GM18520 (cell line): Measurements from ENCODE around the gene KBTBD12.
"Not testable (repeated sequence)": the region's sequence is repeated elsewhere in the genome, so short reads cannot be mapped to it uniquely, and the experiment has no call there.

Experiments used
- ATAC-seq: cut with Tn5 transposase; IDR thresholded peaks from one replicate; pipeline ENCODE4 v1.9.1; 2021; ENCODE audit not compliant: unreplicated experiment

KBTBD12 gene

GRCh38 chr3:127902486-127902885 is 12.5 kb upstream of the KBTBD12 start:
- ATAC-seq, result no peak

GRCh38 chr3:127903611-127904375 is 11.2 kb upstream of the KBTBD12 start:
- ATAC-seq, result no peak

GRCh38 chr3:127905556-127905955 is 9.5 kb upstream of the KBTBD12 start:
- no peak for ATAC-seq

GRCh38 chr3:127906653-127907052 is 8.4 kb upstream of the KBTBD12 start:
- not testable (repeated sequence) for ATAC-seq

- no peak for ATAC-seq
Observed at GRCh38 chr3:127908202-127908601, 6.8 kb upstream of the KBTBD12 start.

GRCh38 chr3:127908951-127909350 is 6.1 kb upstream of the KBTBD12 start:
- ATAC-seq, result no peak

GRCh38 chr3:127909646-127910045 is 5.4 kb upstream of the KBTBD12 start:
- no peak for ATAC-seq

- ATAC-seq, result no peak
Observed at GRCh38 chr3:127911421-127911931, 3.6 kb upstream of the KBTBD12 start.

- ATAC-seq, result not testable (repeated sequence)
Observed at GRCh38 chr3:127913841-127914240, 1.2 kb upstream of the KBTBD12 start.

GRCh38 chr3:127914584-127914983 is 448 bp upstream of the KBTBD12 start:
- ATAC-seq, result no peak

- no peak for ATAC-seq
Observed at GRCh38 chr3:127915937-127916493, 983 bp downstream of the KBTBD12 start.

GRCh38 chr3:127920738-127921137 is 5.7 kb downstream of the KBTBD12 start:
- ATAC-seq, result no peak

GRCh38 chr3:127923611-127924010 is 8.6 kb downstream of the KBTBD12 start:
- ATAC-seq, result no peak

- ATAC-seq, result no peak
Observed at GRCh38 chr3:127925384-127925783, 10.4 kb downstream of the KBTBD12 start.

- ATAC-seq, result no peak
Observed at GRCh38 chr3:127927829-127928604, 13.0 kb downstream of the KBTBD12 start.

GRCh38 chr3:127929818-127930413 is 14.9 kb downstream of the KBTBD12 start:
- no peak for ATAC-seq

- no peak for ATAC-seq
Observed at GRCh38 chr3:127933396-127933795, 18.4 kb downstream of the KBTBD12 start.

- no peak for ATAC-seq
Observed at GRCh38 chr3:127938800-127939199, 23.8 kb downstream of the KBTBD12 start.

GRCh38 chr3:127940116-127940515 is 25.1 kb downstream of the KBTBD12 start:
- no peak for ATAC-seq

- no peak for ATAC-seq
Observed at GRCh38 chr3:127942613-127943012, 27.6 kb downstream of the KBTBD12 start.

- no peak for ATAC-seq
Observed at GRCh38 chr3:127948211-127948610, 33.2 kb downstream of the KBTBD12 start.
